Fibroblast of pulmonary artery (primary cell): Measurements from ENCODE around the gene PPP1R18.

ENCODE experiments used
- DNase-seq: peaks from one replicate; pipeline ENCODE4 v3.0.0-alpha.2; 2010; ENCODE audit warnings: low read depth
- H3K4me3 ChIP-seq: replicated peaks from 2 replicates; pipeline ENCODE4 v1.5.1; 2011; ENCODE audit warnings: low read depth, mild to moderate bottlenecking, control low read depth, low read length, moderate library complexity
- CTCF ChIP-seq: IDR thresholded peaks from 2 replicates; pipeline ENCODE4 v1.5.1; 2011; ENCODE audit warnings: mild to moderate bottlenecking, control low read depth, low read length, inconsistent platforms; ENCODE audit errors: missing control alignments

The PPP1R18 gene

GRCh38 chr6:30716879-30717128 is 30.4 kb upstream of the PPP1R18 start:
- no peak for TF ChIP-seq CTCF
- DNase-seq, result no peak

GRCh38 chr6:30714263-30714662 is 27.8 kb upstream of the PPP1R18 start:
- no peak for TF ChIP-seq CTCF
- no peak for DNase-seq
- H3K4me3 ChIP-seq, result no peak overlapping the region

More at GRCh38 chr6:30716879-30717128, 30.4 kb upstream of the PPP1R18 start:
- peak overlapping the region; percentile 86 for H3K4me3 ChIP-seq

GRCh38 chr6:30712441-30712945 is 26.0 kb upstream of the PPP1R18 start:
- H3K4me3 ChIP-seq, result no peak overlapping the region
- no peak for TF ChIP-seq CTCF
- DNase-seq, result no peak

- DNase-seq, result no peak
- no peak for TF ChIP-seq CTCF
- H3K4me3 ChIP-seq, result no peak overlapping the region
Measured at GRCh38 chr6:30711758-30712380, 25.4 kb upstream of the PPP1R18 start.

GRCh38 chr6:30709101-30709868 is 22.8 kb upstream of the PPP1R18 start:
- no peak overlapping the region for H3K4me3 ChIP-seq
- no peak for DNase-seq
- TF ChIP-seq CTCF, result no peak

GRCh38 chr6:30707281-30707850 is 20.9 kb upstream of the PPP1R18 start:
- TF ChIP-seq CTCF, result no peak
- no peak for DNase-seq
- H3K4me3 ChIP-seq, result no peak overlapping the region
